ENCODE measurements around the gene PP2D1.
A peak's percentile ranks its signal among the peaks of the same experiment; 100 is the strongest.
"Not testable (repeated sequence)": the region's sequence is repeated elsewhere in the genome, so short reads cannot be mapped to it uniquely, and the experiment has no call there.

Gene PP2D1

DNA sequence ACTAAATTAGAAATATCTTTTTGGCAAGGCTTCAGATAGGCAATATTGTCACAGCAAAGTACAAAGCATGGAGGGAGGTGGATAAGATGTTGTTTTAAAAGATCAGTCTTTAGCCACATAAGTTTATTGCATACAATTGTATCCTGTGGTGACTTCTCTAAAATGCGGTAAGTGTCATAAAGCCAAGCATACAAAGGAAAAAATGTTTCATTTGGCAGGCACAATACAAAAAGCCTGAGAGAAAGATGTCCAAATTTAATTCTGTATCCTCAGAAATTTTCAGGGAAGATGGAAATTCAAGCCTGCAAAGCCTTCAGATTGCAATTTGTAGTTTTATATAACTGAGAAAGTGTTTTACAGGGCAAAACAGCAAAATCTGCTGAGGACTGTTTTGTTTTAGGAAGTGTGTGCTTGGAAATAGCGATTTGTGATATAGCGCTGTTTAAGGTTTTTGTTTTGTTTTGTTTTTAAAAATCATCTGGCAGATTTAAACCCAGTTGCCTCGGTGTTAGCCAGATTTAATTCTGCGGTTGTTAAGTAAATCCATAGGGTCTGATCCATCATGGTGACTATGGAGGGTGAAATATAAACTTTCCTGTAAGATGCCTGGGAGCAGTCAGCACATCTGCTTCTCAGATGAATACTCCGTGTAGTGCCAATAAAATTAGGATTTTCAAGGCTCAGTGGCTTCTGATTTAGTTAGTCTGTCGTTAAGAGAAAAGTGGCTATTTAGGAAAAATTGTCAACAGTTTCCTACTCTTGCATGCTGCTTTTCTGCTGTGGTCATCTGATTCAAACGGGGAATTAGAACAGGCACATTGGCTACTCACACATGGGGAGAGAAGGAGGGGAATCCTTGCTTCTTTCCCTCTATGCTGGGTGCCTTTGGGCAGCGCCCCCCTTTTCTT, 36.2 kb upstream of the PP2D1 start:
- peak overlapping the region in 1 of 2 donors; percentile 13 for H3K9ac ChIP-seq (ENCODE audit: low read length in 2 of 2)
- peak overlapping the region; percentile 41 for H3K27ac ChIP-seq (ENCODE audit: low read length)
- H3K4me1 ChIP-seq (ENCODE audit: control insufficient read depth, insufficient read depth, low read length): peaks cover 17% of the 10 kb centered on the region
- peak overlapping the region; percentile 15 to 17 for H3K4me3 ChIP-seq (ENCODE audit: low read length in 2 of 2)
- H3K9me3 ChIP-seq (ENCODE audit: control insufficient read depth in 2 of 2, low read length in 2 of 2): no peaks in the 10 kb centered on the region
- no peaks in the 10 kb centered on the region for H3K36me3 ChIP-seq (ENCODE audit: control insufficient read depth in 2 of 2, insufficient read depth in 2 of 2, low read length in 2 of 2)
- H3K27me3 ChIP-seq (ENCODE audit: control insufficient read depth in 1 of 2, insufficient read depth in 2 of 2, low read length in 2 of 2): no peaks in the 10 kb centered on the region

DNA sequence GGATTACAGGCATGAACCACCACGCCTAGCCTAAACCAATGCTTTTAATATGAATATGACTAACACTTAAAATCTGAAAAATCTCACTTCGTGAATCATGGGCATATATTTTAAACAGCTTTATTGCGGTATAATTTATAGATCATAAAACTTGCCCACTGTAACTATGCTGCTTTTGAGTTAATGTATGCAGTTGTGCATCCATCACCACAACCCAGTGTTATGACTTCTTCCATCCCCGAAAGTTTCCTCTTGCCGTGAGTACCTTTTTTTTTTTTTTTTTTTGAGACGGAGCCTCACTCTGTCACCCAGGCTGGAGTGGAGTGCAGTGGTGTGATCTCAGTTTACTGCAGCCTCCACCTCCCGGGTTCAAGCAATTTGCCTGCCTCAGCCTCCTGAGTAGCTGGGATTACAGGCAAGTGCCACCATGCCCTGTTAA, 35.3 kb upstream of the PP2D1 start:
- Histone ChIP-seq H3K9ac (ENCODE audit: low read length in 2 of 2) (no peak overlapping the region), H3K36me3 (ENCODE audit: control insufficient read depth in 2 of 2, insufficient read depth in 2 of 2, low read length in 2 of 2) (no peaks in the 10 kb centered on the region), H3K9me3 (ENCODE audit: control insufficient read depth in 2 of 2, low read length in 2 of 2) (no peaks in the 10 kb centered on the region), H3K27ac (ENCODE audit: low read length) (peak overlapping the region; percentile 41), H3K4me3 (ENCODE audit: low read length in 2 of 2) (no peak overlapping the region), H3K4me1 (ENCODE audit: control insufficient read depth, insufficient read depth, low read length) (peaks cover 25% of the 10 kb centered on the region), H3K27me3 (ENCODE audit: control insufficient read depth in 1 of 2, insufficient read depth in 2 of 2, low read length in 2 of 2) (no peaks in the 10 kb centered on the region)

DNA sequence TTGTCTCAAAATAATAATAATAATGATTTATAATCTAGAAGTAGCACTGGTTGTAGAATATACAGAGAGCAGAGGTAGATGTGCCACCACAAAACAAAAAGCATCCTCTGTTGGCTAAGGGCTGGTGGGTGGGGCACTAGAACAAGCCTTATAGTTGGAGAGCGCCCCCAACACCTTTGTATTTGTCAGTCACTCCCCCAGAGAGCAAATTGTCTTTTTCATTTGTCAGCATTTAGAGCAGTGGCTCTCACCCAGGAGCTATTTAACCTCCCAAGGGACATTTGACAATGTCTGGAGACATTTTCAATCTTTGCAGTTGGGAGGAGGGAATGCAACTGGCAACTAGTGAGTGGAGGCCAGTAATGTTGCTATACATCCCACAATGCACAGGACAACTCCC, 34.5 kb upstream of the PP2D1 start:
- Histone ChIP-seq H3K27ac (ENCODE audit: low read length) (no peak overlapping the region), H3K9ac (ENCODE audit: low read length in 2 of 2) (no peak overlapping the region), H3K9me3 (ENCODE audit: control insufficient read depth in 2 of 2, low read length in 2 of 2) (no peaks in the 10 kb centered on the region), H3K36me3 (ENCODE audit: control insufficient read depth in 2 of 2, insufficient read depth in 2 of 2, low read length in 2 of 2) (no peaks in the 10 kb centered on the region), H3K27me3 (ENCODE audit: control insufficient read depth in 1 of 2, insufficient read depth in 2 of 2, low read length in 2 of 2) (no peaks in the 10 kb centered on the region), H3K4me3 (ENCODE audit: low read length in 2 of 2) (no peak overlapping the region), H3K4me1 (ENCODE audit: control insufficient read depth, insufficient read depth, low read length) (peaks cover 33% of the 10 kb centered on the region)

DNA sequence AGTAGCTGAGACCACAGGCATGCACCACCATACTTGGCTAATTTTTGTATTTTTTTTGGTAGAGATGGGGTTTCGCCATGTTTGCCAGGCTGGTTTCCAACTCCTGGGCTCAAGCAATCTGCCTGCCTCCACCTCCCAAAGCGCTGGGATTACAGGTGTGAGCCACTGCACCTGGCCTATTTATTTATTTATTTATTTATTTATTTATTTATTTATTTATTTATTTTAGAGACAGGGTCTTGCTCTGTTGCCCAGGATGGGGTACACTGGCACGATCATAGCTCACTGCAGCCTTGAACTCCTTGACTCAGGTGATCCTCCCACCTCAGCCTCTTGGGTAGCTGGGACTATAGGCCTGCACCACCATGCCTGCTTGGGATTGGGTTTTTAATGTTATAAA, 33.1 kb upstream of the PP2D1 start:
- H3K4me3 ChIP-seq (ENCODE audit: low read length in 2 of 2); H3K9ac ChIP-seq (ENCODE audit: low read length in 2 of 2); H3K9me3 ChIP-seq (ENCODE audit: control insufficient read depth in 2 of 2, low read length in 2 of 2); H3K27me3 ChIP-seq (ENCODE audit: control insufficient read depth in 1 of 2, insufficient read depth in 2 of 2, low read length in 2 of 2); H3K36me3 ChIP-seq (ENCODE audit: control insufficient read depth in 2 of 2, insufficient read depth in 2 of 2, low read length in 2 of 2); H3K27ac ChIP-seq (ENCODE audit: low read length): not testable (repeated sequence)
- H3K4me1 ChIP-seq (ENCODE audit: control insufficient read depth, insufficient read depth, low read length): peaks cover 37% of the 10 kb centered on the region

DNA sequence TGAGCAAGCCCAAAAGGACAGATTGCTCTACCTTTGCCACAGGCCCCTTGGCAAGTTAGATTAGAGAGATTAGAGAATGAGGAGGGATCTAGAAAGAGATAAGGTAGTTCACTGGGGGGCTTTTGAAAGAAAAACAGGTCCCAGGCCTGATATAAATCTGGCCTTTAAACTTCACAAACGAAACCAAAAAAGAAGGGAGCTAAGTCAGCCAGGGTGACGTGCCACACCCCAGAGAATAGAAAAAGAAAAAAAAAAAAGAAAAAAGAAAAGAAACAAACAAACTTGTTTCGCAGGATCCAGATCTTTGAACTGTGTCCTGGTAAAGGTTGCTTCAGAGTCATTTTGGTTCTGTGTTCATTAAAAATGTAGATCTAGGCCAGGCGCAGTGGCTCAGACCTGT, 31.8 kb upstream of the PP2D1 start:
- H3K27me3 ChIP-seq (ENCODE audit: control insufficient read depth in 1 of 2, insufficient read depth in 2 of 2, low read length in 2 of 2): no peaks in the 10 kb centered on the region
- peak overlapping the region in 1 of 2 donors; percentile 36 for H3K9ac ChIP-seq (ENCODE audit: low read length in 2 of 2)
- no peaks in the 10 kb centered on the region for H3K36me3 ChIP-seq (ENCODE audit: control insufficient read depth in 2 of 2, insufficient read depth in 2 of 2, low read length in 2 of 2)
- H3K4me1 ChIP-seq (ENCODE audit: control insufficient read depth, insufficient read depth, low read length): peaks cover 39% of the 10 kb centered on the region
- H3K27ac ChIP-seq (ENCODE audit: low read length): no peak overlapping the region
- H3K4me3 ChIP-seq (ENCODE audit: low read length in 2 of 2): peak overlapping the region in 1 of 2 donors; percentile 63
- H3K9me3 ChIP-seq (ENCODE audit: control insufficient read depth in 2 of 2, low read length in 2 of 2): no peaks in the 10 kb centered on the region

DNA sequence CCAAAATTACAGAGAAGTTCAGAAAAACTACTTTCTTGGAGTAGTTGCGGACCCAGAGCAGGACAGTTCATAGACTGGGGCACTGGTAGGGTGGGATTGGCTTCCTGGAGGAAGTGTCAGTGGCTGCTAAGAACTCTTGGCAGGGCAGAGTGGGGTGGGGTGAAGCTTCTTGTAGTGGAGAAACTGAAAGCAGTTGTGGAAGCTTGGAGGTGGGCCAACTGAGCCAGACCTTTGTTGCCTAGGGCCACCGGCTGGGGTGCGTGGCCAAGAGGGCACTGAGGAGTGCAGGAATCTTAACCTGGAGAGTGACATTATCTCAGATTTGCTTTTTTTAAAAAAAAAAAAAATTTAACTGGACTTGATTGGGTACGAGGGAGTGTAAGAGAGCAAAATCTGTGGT, 31.3 kb upstream of the PP2D1 start:
- H3K9me3 ChIP-seq (ENCODE audit: control insufficient read depth in 2 of 2, low read length in 2 of 2): no peaks in the 10 kb centered on the region
- H3K36me3 ChIP-seq (ENCODE audit: control insufficient read depth in 2 of 2, insufficient read depth in 2 of 2, low read length in 2 of 2): no peaks in the 10 kb centered on the region
- H3K4me3 ChIP-seq (ENCODE audit: low read length in 2 of 2): peak overlapping the region in 1 of 2 donors; percentile 63
- H3K27me3 ChIP-seq (ENCODE audit: control insufficient read depth in 1 of 2, insufficient read depth in 2 of 2, low read length in 2 of 2): no peaks in the 10 kb centered on the region
- H3K27ac ChIP-seq (ENCODE audit: low read length): no peak overlapping the region
- H3K4me1 ChIP-seq (ENCODE audit: control insufficient read depth, insufficient read depth, low read length): peaks cover 40% of the 10 kb centered on the region
- H3K9ac ChIP-seq (ENCODE audit: low read length in 2 of 2): peak overlapping the region; percentile 36 to 40

DNA sequence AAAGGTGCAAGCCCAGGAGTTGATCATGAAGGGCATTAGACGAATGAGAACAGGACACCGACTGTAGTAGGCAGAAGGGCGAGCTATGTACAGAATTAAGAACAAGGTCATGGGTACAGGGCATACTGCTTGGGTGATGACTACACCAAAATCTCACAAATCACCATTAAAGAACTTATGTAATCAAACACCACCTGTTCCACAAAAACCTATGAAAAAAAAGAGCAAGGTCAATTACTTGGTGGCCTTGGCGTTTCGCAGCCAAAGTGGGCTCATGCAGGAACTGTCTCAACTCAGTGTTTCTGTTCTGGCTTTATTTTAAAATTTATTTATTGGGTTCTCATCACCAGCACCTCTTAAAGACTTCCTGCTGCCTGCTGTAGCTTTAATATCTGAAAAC, 30.3 kb upstream of the PP2D1 start:
- Histone ChIP-seq H3K4me1 (ENCODE audit: control insufficient read depth, insufficient read depth, low read length) (peaks cover 44% of the 10 kb centered on the region), H3K27me3 (ENCODE audit: control insufficient read depth in 1 of 2, insufficient read depth in 2 of 2, low read length in 2 of 2) (no peaks in the 10 kb centered on the region), H3K9me3 (ENCODE audit: control insufficient read depth in 2 of 2, low read length in 2 of 2) (no peaks in the 10 kb centered on the region), H3K9ac (ENCODE audit: low read length in 2 of 2) (no peak overlapping the region), H3K27ac (ENCODE audit: low read length) (peak overlapping the region; percentile 24), H3K4me3 (ENCODE audit: low read length in 2 of 2) (peak overlapping the region; percentile 91 to 94), H3K36me3 (ENCODE audit: control insufficient read depth in 2 of 2, insufficient read depth in 2 of 2, low read length in 2 of 2) (no peaks in the 10 kb centered on the region)

DNA sequence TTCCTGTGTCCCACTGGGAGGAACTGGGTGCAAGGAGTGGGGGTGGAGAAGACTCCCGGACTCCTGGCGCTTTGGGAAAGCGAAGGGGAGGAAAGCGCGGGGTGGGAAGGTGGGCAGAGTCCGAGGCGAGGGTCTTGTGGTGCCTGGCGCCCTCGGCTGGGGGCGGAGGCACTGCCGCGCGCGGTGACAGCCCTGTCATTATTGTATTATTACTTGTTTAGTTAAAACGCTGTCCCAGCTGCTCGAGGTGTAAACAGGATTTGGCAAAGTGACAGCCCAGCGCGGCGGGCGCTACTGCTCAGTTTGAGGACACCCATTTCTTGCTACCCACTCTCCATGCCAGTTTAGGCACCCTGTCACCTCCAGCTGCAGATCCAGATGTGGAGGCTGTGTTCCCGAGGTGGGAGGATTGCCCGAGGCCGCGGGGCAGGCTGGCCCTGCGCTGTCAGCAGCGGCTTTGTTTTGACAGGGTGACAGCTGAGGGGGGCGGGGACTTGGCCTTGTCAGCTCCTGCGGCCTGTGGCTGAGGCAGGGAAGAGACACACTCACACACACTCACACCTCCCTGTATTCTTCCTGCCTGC, 29.2 kb upstream of the PP2D1 start:
- peaks cover 41% of the 10 kb centered on the region for H3K4me1 ChIP-seq (ENCODE audit: control insufficient read depth, insufficient read depth, low read length)
- H3K27me3 ChIP-seq (ENCODE audit: control insufficient read depth in 1 of 2, insufficient read depth in 2 of 2, low read length in 2 of 2): no peaks in the 10 kb centered on the region
- H3K9me3 ChIP-seq (ENCODE audit: control insufficient read depth in 2 of 2, low read length in 2 of 2): no peaks in the 10 kb centered on the region
- peak overlapping the region; percentile 58 for H3K27ac ChIP-seq (ENCODE audit: low read length)
- H3K9ac ChIP-seq (ENCODE audit: low read length in 2 of 2): peak overlapping the region; percentile 62 to 80
- H3K36me3 ChIP-seq (ENCODE audit: control insufficient read depth in 2 of 2, insufficient read depth in 2 of 2, low read length in 2 of 2): no peaks in the 10 kb centered on the region
- H3K4me3 ChIP-seq (ENCODE audit: low read length in 2 of 2): peak overlapping the region; percentile 91 to 94

DNA sequence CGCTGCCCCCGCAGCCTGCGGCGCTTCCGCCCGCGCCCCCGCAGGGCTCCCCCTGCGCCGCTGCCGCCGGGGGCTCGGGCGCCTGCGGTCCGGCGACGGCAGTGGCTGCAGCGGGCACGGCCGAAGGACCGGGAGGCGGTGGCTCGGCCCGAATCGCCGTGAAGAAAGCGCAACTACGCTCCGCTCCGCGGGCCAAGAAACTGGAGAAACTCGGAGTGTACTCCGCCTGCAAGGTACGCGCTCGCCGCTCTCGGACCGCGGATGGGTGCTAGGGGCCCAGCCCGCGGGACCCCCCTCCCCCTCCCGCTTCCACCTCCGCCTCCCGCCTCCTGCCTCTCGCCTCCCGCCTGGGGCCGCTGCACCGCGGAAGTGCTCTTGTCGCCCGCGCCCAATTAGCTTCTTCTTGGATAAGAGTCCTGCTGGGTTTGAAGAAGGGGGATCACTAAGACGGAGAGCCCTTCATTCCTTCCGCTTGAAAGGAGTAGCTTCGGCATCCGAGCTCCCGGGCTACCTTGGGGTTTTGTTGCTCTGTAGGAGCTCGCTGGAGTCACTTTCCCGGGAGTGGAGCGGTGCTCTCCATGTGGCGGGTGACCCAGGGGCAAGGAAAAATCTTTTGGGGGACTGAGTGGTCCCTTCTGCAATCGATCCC, 28.6 kb upstream of the PP2D1 start:
- Histone ChIP-seq H3K27me3 (ENCODE audit: control insufficient read depth in 1 of 2, insufficient read depth in 2 of 2, low read length in 2 of 2) (no peaks in the 10 kb centered on the region), H3K27ac (ENCODE audit: low read length) (peak overlapping the region; percentile 58), H3K4me1 (ENCODE audit: control insufficient read depth, insufficient read depth, low read length) (peaks cover 41% of the 10 kb centered on the region), H3K9me3 (ENCODE audit: control insufficient read depth in 2 of 2, low read length in 2 of 2) (no peaks in the 10 kb centered on the region), H3K36me3 (ENCODE audit: control insufficient read depth in 2 of 2, insufficient read depth in 2 of 2, low read length in 2 of 2) (no peaks in the 10 kb centered on the region), H3K4me3 (ENCODE audit: low read length in 2 of 2) (peak overlapping the region; percentile 91 to 94), H3K9ac (ENCODE audit: low read length in 2 of 2) (peak overlapping the region; percentile 62 to 80)

DNA sequence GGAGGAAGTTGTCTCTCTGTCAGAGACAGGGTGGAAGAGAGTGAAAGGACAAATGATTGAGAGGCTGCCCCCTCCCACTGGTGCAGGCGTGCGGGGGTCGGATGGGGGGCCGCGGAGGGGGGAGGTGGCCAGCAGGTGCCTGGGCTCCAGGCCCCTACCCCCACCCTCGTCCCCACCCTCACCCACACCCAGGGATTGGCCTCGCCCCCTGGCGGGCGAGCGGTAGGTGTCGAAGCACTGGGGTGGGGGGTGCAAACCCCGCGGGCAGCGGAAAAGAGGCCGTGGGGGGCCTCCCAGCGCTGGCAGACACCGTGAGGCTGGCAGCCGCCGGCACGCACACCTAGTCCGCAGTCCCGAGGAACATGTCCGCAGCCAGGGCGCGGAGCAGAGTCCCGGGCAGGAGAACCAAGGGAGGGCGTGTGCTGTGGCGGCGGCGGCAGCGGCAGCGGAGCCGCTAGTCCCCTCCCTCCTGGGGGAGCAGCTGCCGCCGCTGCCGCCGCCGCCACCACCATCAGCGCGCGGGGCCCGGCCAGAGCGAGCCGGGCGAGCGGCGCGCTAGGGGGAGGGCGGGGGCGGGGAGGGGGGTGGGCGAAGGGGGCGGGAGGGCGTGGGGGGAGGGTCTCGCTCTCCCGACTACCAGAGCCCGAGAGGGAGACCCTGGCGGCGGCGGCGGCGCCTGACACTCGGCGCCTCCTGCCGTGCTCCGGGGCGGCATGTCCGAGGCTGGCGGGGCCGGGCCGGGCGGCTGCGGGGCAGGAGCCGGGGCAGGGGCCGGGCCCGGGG, 27.9 kb upstream of the PP2D1 start, which contains the start of gene KAT2B:
Gene KAT2B, plus strand, starts transcription at position 682 of the 783 bp plus-strand sequence. Its CDS starts 32 bp downstream, at position 714.
- Histone ChIP-seq H3K27me3 (ENCODE audit: control insufficient read depth in 1 of 2, insufficient read depth in 2 of 2, low read length in 2 of 2) (no peaks in the 10 kb centered on the region), H3K27ac (ENCODE audit: low read length) (peak within 1 kb of the TSS; percentile 82), H3K4me3 (ENCODE audit: low read length in 2 of 2) (peak within 1 kb of the TSS; percentile 91 to 94), H3K9ac (ENCODE audit: low read length in 2 of 2) (peak within 1 kb of the TSS; percentile 80), H3K4me1 (ENCODE audit: control insufficient read depth, insufficient read depth, low read length) (peaks cover 41% of the 10 kb centered on the region), H3K9me3 (ENCODE audit: control insufficient read depth in 2 of 2, low read length in 2 of 2) (no peaks in the 10 kb centered on the region), H3K36me3 (ENCODE audit: control insufficient read depth in 2 of 2, insufficient read depth in 2 of 2, low read length in 2 of 2) (no peaks in the 10 kb centered on the region)

All from stomach smooth muscle (tissue), 2 donors.